HepG2 (cell line): ENCODE measurements around the gene ITGB1. TPM values are rescaled to one million over a fixed set of nuclear protein-coding genes. Genes with fewer than 3 reads are reported as not detected.

Experiments
- AHDC1 ChIP-seq: sonication (generic); formaldehyde crosslinking; IDR thresholded peaks from 2 replicates; pipeline ENCODE4 v1.5.1; 2020; ENCODE audit warnings: mild to moderate bottlenecking, missing genetic modification reagents, borderline replicate concordance
- ATF6 ChIP-seq: sonication (generic); formaldehyde crosslinking; conservative IDR thresholded peaks from 2 replicates; pipeline ENCODE4 v1.4.0; 2020; ENCODE audit warnings: missing genetic modification reagents
- BATF2 ChIP-seq: sonication (generic); formaldehyde crosslinking; IDR thresholded peaks from 2 replicates; pipeline ENCODE4 v1.8.0; 2022; ENCODE audit warnings: mild to moderate bottlenecking, missing genetic modification reagents, moderate library complexity
- CBFB ChIP-seq: sonication (generic); formaldehyde crosslinking; IDR thresholded peaks from 2 replicates; pipeline ENCODE4 v1.4.0; 2020; ENCODE audit warnings: missing genetic modification reagents
- FOXA3 ChIP-seq: IDR thresholded peaks from 2 replicates; pipeline ENCODE4 v1.6.1; 2016; ENCODE audit warnings: missing genetic modification reagents, missing compliant biosample characterization
- HDAC6 ChIP-seq: fragments of 200-600 bp; sonication (generic); IDR thresholded peaks from 2 replicates; pipeline ENCODE4 v1.7.0; 2017; ENCODE audit warnings: mild to moderate bottlenecking, antibody characterized with exemption, low read length, low read depth
- HMGA1 ChIP-seq: sonication (generic); formaldehyde crosslinking; conservative IDR thresholded peaks from 2 replicates; pipeline ENCODE4 v1.4.0; 2020; ENCODE audit warnings: missing genetic modification reagents
- KLF16 ChIP-seq, 2 experiments: sonication (generic) in 1 of 2; formaldehyde crosslinking in 1 of 2; IDR thresholded peaks; 2 replicates each; pipeline versions ENCODE4 v1.6.1 to v1.8.0; 2016 to 2023; ENCODE audit warnings: missing genetic modification reagents in 2 of 2, missing compliant biosample characterization in 1 of 2
- MXD3 ChIP-seq: IDR thresholded peaks from 2 replicates; pipeline ENCODE4 v1.6.1; 2016; ENCODE audit warnings: mild to moderate bottlenecking, missing biosample characterization, missing genetic modification reagents
- NPAS2 ChIP-seq: sonication (generic); formaldehyde crosslinking; IDR thresholded peaks from 2 replicates; pipeline ENCODE4 v1.8.0; 2022; ENCODE audit warnings: mild to moderate bottlenecking, missing genetic modification reagents, borderline replicate concordance
- NR0B2 ChIP-seq: sonication (generic); formaldehyde crosslinking; IDR thresholded peaks from 2 replicates; pipeline ENCODE4 v1.4.0; 2020; ENCODE audit warnings: mild to moderate bottlenecking, missing genetic modification reagents
- NR2C2 ChIP-seq: sonication (generic); formaldehyde crosslinking; IDR thresholded peaks from 2 replicates; pipeline ENCODE4 v1.4.0; 2020; ENCODE audit warnings: missing genetic modification reagents, mild to moderate bottlenecking, moderate library complexity, borderline replicate concordance
- NR2F6 ChIP-seq, 2 experiments: IDR thresholded peaks; 2 replicates each; pipeline ENCODE4 v1.6.1; 2016; ENCODE audit warnings: antibody characterized with exemption in 1 of 2, mild to moderate bottlenecking in 1 of 2
- ONECUT2 ChIP-seq: sonication (generic); formaldehyde crosslinking; IDR thresholded peaks from 2 replicates; pipeline ENCODE4 v1.4.0; 2020; ENCODE audit warnings: missing genetic modification reagents
- SIX1 ChIP-seq: sonication (generic); formaldehyde crosslinking; IDR thresholded peaks from 2 replicates; pipeline ENCODE4 v1.4.0; 2020; ENCODE audit warnings: missing genetic modification reagents, borderline replicate concordance
- TCF12 ChIP-seq, 2 experiments: fragments of 450-650 bp in 1 of 2; sonication (generic) in 1 of 2; formaldehyde crosslinking in 1 of 2; IDR thresholded peaks; 2 replicates each; pipeline versions ENCODE4 v1.6.1 to v1.8.0; 2017 to 2022; ENCODE audit warnings: antibody characterized with exemption in 1 of 2, mild to moderate bottlenecking in 1 of 2, missing genetic modification reagents in 1 of 2, moderate library complexity in 1 of 2
- TEAD3 ChIP-seq: optimal IDR thresholded peaks from 2 replicates; pipeline ENCODE3; 2016; ENCODE audit warnings: borderline replicate concordance
- ZNF180 ChIP-seq: sonication (generic); formaldehyde crosslinking; IDR thresholded peaks from 2 replicates; pipeline ENCODE4 v1.4.0; 2020; ENCODE audit warnings: low read depth, missing genetic modification reagents, borderline replicate concordance
- ZNF205 ChIP-seq: IDR thresholded peaks from 2 replicates; pipeline ENCODE4 v1.6.1; 2018; ENCODE audit warnings: missing biosample characterization, missing genetic modification reagents
- ZNF550 ChIP-seq: sonication (generic); formaldehyde crosslinking; IDR thresholded peaks from 2 replicates; pipeline ENCODE4 v1.4.0; 2020; ENCODE audit warnings: mild to moderate bottlenecking, missing genetic modification reagents, borderline replicate concordance
- ZNF598 ChIP-seq: sonication (generic); formaldehyde crosslinking; IDR thresholded peaks from 2 replicates; pipeline ENCODE4 v1.5.1; 2020; ENCODE audit warnings: mild to moderate bottlenecking, missing genetic modification reagents, borderline replicate concordance
- ZNF747 ChIP-seq: sonication (generic); formaldehyde crosslinking; IDR thresholded peaks from 2 replicates; pipeline ENCODE4 v1.8.1; 2023; ENCODE audit warnings: missing genetic modification reagents, mild to moderate bottlenecking, borderline replicate concordance
- polyA plus RNA-seq, 8 experiments: library from polyadenylated mRNA; depleted of rRNA in 3 of 8; stranded (reverse) in 7 of 8; unstranded in 1 of 8; fragments of >200 nt; fragmentation: Illumina TruSeq in 4 of 8; extraction: Trizol in 4 of 8; gene quantifications; 2 replicates each; pipeline versions ENCODE4 v1.2.1 to v1.2.3, GENCODE V29; 2011 to 2016; ENCODE audit warnings: low read depth in 4 of 8, missing spikeins in 1 of 8, mixed read lengths in 1 of 8; ENCODE audit not compliant: insufficient read depth in 1 of 8
- total RNA-seq, 5 experiments: library from RNA; depleted of rRNA; stranded (reverse); fragments of >200 nt; fragmentation: Illumina TruSeq; extraction: Trizol; gene quantifications; 2 replicates each; pipeline ENCODE4 v1.2.3, GENCODE V29; 2016; ENCODE audit warnings: low read depth in 1 of 5

Gene ITGB1
- total and polyA plus RNA-seq, 2 of the 13 experiments (the other 11 are each of a cell fraction or from before 2014, with no cell fraction given): 190 to 204 TPM

GRCh38 chr10:32948451-32948850 lies 9.6 kb downstream of the ITGB1 start (continued):
- TF ChIP-seq ZNF598 (CRISPR knock-in tag) (no peak), ZNF180 (CRISPR knock-in tag) (no peak), AHDC1 (CRISPR knock-in tag) (no peak), ATF6 (CRISPR knock-in tag) (no peak), FOXA3 (CRISPR knock-in tag) (peak; percentile 46), ZNF550 (no peak), ZNF747 (CRISPR knock-in tag) (no peak), NR2F6 (IDR thresholded peaks at IDR 0.05) (peak; percentile 91), NR2F6 (CRISPR knock-in tag; IDR thresholded peaks at IDR 0.05) (peak; percentile 70), TEAD3 (CRISPR knock-in tag) (peak; percentile 44), KLF16 (CRISPR knock-in tag; IDR thresholded peaks at IDR 0.05) (no peak), SIX1 (CRISPR knock-in tag) (peak; percentile 90; the same call in 1 of the 2 replicates), HMGA1 (CRISPR knock-in tag) (no peak), NR2C2 (CRISPR knock-in tag) (peak; percentile 49; the same call in 1 of the 2 replicates), NPAS2 (CRISPR knock-in tag) (no peak), ONECUT2 (CRISPR knock-in tag) (no peak), MXD3 (CRISPR knock-in tag) (no peak), TCF12 (IDR thresholded peaks at IDR 0.05) (no peak), TCF12 (CRISPR knock-in tag; IDR thresholded peaks at IDR 0.05) (no peak), NR0B2 (CRISPR knock-in tag) (no peak), CBFB (peak; percentile 96), BATF2 (CRISPR knock-in tag) (no peak), ZNF205 (CRISPR knock-in tag) (no peak), HDAC6 (no peak)
